Fibroblast of lung (primary cell): ENCODE results near the gene FNDC3A. TPM values are rescaled to one million over a fixed set of nuclear protein-coding genes. Genes with fewer than 3 reads are reported as not detected.

Experiments
- DNase-seq, 2 donors: peaks; one replicate each; pipeline versions ENCODE4 v3.0.0 to v3.0.0-alpha.2; 2010; ENCODE audit warnings: low read depth in 2 of 2
- H2AFZ ChIP-seq: 2 replicates; pipeline ENCODE4 v1.5.1; 2012; ENCODE audit warnings: low read length, control low read depth, inconsistent platforms
- H3K27ac ChIP-seq: 2 replicates; pipeline ENCODE4 v1.5.1; 2011; ENCODE audit warnings: low read length, control low read depth; ENCODE audit not compliant: insufficient read depth
- H3K27me3 ChIP-seq: 2 replicates; pipeline ENCODE4 v1.5.1; 2011; ENCODE audit warnings: mild to moderate bottlenecking, low read length; ENCODE audit not compliant: control insufficient read depth, insufficient read depth
- H3K36me3 ChIP-seq: 2 replicates; pipeline ENCODE4 v1.5.1; 2011; ENCODE audit warnings: low read length; ENCODE audit not compliant: control insufficient read depth, insufficient read depth
- H3K4me1 ChIP-seq: 2 replicates; pipeline ENCODE4 v1.5.1; 2011; ENCODE audit warnings: low read length; ENCODE audit not compliant: control insufficient read depth, insufficient read depth; ENCODE audit errors: extremely low read depth
- H3K4me2 ChIP-seq: 2 replicates; pipeline ENCODE4 v1.5.1; 2011; ENCODE audit warnings: low read length, control low read depth; ENCODE audit not compliant: insufficient read depth; ENCODE audit errors: extremely low read depth
- H3K4me3 ChIP-seq, 4 experiments: fragments of 200-600 bp in 1 of 4; sonication (generic) in 1 of 4; replicated peaks in 1 of 4; 2 replicates each; pipeline ENCODE4 v1.5.1; 2011 to 2016; ENCODE audit warnings: low read length in 4 of 4, low read depth in 3 of 4, mild to moderate bottlenecking in 3 of 4, control low read depth in 2 of 4, inconsistent platforms in 1 of 4, mixed read lengths in 1 of 4; ENCODE audit not compliant: insufficient read depth in 1 of 4; ENCODE audit errors: control extremely low read depth in 1 of 4
- H3K79me2 ChIP-seq: 2 replicates; pipeline ENCODE4 v1.5.1; 2012; ENCODE audit warnings: mild to moderate bottlenecking, low read length, inconsistent platforms; ENCODE audit not compliant: control insufficient read depth, insufficient read depth
- H3K9ac ChIP-seq: 2 replicates; pipeline ENCODE4 v1.5.1; 2011; ENCODE audit warnings: mild to moderate bottlenecking, low read length, control low read depth; ENCODE audit not compliant: insufficient read depth
- H3K9me3 ChIP-seq: 2 replicates; pipeline ENCODE4 v1.5.1; 2012; ENCODE audit warnings: low read depth, low read length; ENCODE audit not compliant: control insufficient read depth, insufficient read depth
- H4K20me1 ChIP-seq: 2 replicates; pipeline ENCODE4 v1.5.1; 2011; ENCODE audit warnings: low read length; ENCODE audit not compliant: control insufficient read depth, insufficient read depth; ENCODE audit errors: extremely low read depth
- EZH2 ChIP-seq: IDR thresholded peaks from 2 replicates; pipeline ENCODE4 v1.5.1; 2012; ENCODE audit warnings: low read length, control low read depth, mild to moderate bottlenecking; ENCODE audit errors: missing control alignments
- polyA plus RNA-seq, 2 donors: library from polyadenylated mRNA; depleted of rRNA in 1 of 2; stranded (reverse) in 1 of 2; unstranded in 1 of 2; fragments of >200 nt; gene quantifications; 2 replicates each; pipeline ENCODE4 v1.2.1, GENCODE V29; 2011 to 2012; ENCODE audit warnings: missing spikeins in 1 of 2
- total RNA-seq: library from RNA; depleted of rRNA; stranded (reverse); fragments of >200 nt; gene quantifications from 2 replicates; pipeline ENCODE4 v1.2.1, GENCODE V29; 2014
- TF ChIP-seq, protein P1 (sequence below), 2 donors: IDR thresholded peaks in 1 of 2; conservative IDR thresholded peaks in 1 of 2; 1 replicate in 1 of 2; 2 replicates in 1 of 2; pipeline ENCODE4 v1.5.1; 2011 to 2012; ENCODE audit warnings: low read length in 2 of 2, control low read depth in 1 of 2, inconsistent platforms in 1 of 2, low read depth in 1 of 2, mild to moderate bottlenecking in 1 of 2

The FNDC3A gene
- total and polyA plus RNA-seq, 2 donors (not counting 1 experiment from before 2014, with no cell fraction given), result 44.7 to 79.4 TPM

DNA sequence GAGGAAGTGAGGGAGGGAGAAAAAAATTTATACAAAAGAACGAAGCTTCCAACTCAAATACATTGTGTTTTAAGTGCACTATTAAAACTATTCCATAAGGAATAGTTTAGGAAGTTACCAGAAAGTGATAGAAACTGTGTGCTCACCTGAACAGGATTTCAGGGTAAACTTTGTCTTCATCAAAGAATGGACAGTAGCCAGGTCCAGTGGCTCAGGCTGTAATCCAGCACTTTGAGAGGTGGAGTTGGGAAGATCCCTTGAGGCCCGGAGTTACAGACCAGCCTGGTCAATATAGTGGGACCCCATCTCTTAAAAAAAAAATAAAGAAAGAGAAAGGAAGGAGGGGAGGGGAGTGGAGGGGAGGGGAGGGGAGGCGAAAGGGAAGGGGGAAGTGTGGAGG, 259.0 kb downstream of the FNDC3A start:
- Histone ChIP-seq H3K4me1 (no peaks in the 10 kb centered on the region), H3K27me3 (no peaks in the 10 kb centered on the region), H3K4me3 (no peak overlapping the region), H2AFZ (no peak overlapping the region), H3K79me2 (no peaks in the 10 kb centered on the region), H3K27ac (no peak overlapping the region), H4K20me1 (no peaks in the 10 kb centered on the region), H3K9ac (no peak overlapping the region), H3K9me3 (no peaks in the 10 kb centered on the region), H3K4me2 (no peak overlapping the region), H3K36me3 (no peaks in the 10 kb centered on the region)
- no peak for TF ChIP-seq EZH2
- TF ChIP-seq, protein P1, sequence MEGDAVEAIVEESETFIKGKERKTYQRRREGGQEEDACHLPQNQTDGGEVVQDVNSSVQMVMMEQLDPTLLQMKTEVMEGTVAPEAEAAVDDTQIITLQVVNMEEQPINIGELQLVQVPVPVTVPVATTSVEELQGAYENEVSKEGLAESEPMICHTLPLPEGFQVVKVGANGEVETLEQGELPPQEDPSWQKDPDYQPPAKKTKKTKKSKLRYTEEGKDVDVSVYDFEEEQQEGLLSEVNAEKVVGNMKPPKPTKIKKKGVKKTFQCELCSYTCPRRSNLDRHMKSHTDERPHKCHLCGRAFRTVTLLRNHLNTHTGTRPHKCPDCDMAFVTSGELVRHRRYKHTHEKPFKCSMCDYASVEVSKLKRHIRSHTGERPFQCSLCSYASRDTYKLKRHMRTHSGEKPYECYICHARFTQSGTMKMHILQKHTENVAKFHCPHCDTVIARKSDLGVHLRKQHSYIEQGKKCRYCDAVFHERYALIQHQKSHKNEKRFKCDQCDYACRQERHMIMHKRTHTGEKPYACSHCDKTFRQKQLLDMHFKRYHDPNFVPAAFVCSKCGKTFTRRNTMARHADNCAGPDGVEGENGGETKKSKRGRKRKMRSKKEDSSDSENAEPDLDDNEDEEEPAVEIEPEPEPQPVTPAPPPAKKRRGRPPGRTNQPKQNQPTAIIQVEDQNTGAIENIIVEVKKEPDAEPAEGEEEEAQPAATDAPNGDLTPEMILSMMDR (conservative IDR thresholded peaks at IDR 0.05 in 1 of 2, IDR thresholded peaks at IDR 0.05 in 1 of 2; ENCODE audit: low read depth in 1 of 2, low read length in 2 of 2), result no peak
- DNase-seq, result no peak

- no peaks in the 10 kb centered on the region for H3K27me3 ChIP-seq
- H3K9me3 ChIP-seq, result no peaks in the 10 kb centered on the region
- no peak overlapping the region for H3K27ac ChIP-seq
- H3K9ac ChIP-seq, result no peak overlapping the region
- H2AFZ ChIP-seq, result no peak overlapping the region
- H3K4me1 ChIP-seq, result no peaks in the 10 kb centered on the region
- H4K20me1 ChIP-seq, result no peaks in the 10 kb centered on the region
- H3K79me2 ChIP-seq, result no peaks in the 10 kb centered on the region
- no peaks in the 10 kb centered on the region for H3K36me3 ChIP-seq
- H3K4me2 ChIP-seq, result no peak overlapping the region
- no peak overlapping the region for H3K4me3 ChIP-seq
- no peak for DNase-seq
- TF ChIP-seq EZH2, result no peak
- TF ChIP-seq, protein P1 (conservative IDR thresholded peaks at IDR 0.05 in 1 of 2, IDR thresholded peaks at IDR 0.05 in 1 of 2; ENCODE audit: low read depth in 1 of 2, low read length in 2 of 2), result no peak
These were observed 260.2 kb downstream of the FNDC3A start for GRCh38 chr13:49235856-49236431.

DNA sequence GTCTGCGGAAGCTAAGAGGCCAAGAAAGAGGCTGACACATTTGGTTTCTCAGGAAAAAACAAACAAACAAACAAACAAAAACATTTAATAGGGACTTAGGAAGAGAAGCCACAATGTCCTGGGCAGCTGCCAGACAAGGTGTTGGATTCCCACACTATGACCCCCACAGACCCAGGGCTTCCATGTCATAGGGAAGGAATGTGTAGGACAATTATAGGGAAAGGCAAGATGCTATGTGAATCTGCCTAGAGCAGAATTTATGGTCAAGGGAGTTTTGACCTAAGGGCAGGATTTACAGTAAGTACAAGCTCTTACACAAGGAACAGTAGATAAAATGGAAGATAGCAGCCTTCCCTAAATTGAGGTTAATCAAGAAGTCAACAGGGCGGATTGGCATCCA, 262.9 kb downstream of the FNDC3A start:
- no peaks in the 10 kb centered on the region for H4K20me1 ChIP-seq
- H3K79me2 ChIP-seq, result no peaks in the 10 kb centered on the region
- H3K27ac ChIP-seq, result no peak overlapping the region
- H3K27me3 ChIP-seq, result no peaks in the 10 kb centered on the region
- no peak overlapping the region for H3K4me3 ChIP-seq
- H3K9ac ChIP-seq, result no peak overlapping the region
- no peak for DNase-seq
- H3K4me1 ChIP-seq, result no peaks in the 10 kb centered on the region
- H3K9me3 ChIP-seq, result no peaks in the 10 kb centered on the region
- H2AFZ ChIP-seq, result no peak overlapping the region
- H3K36me3 ChIP-seq, result no peaks in the 10 kb centered on the region
- no peak overlapping the region for H3K4me2 ChIP-seq
- TF ChIP-seq EZH2, result no peak
- TF ChIP-seq, protein P1 (conservative IDR thresholded peaks at IDR 0.05 in 1 of 2, IDR thresholded peaks at IDR 0.05 in 1 of 2; ENCODE audit: low read depth in 1 of 2, low read length in 2 of 2), result no peak
